HL-60 (cell line): ENCODE results near the gene PGAP6.

Experiments
- CTCF ChIP-seq: IDR thresholded peaks from one replicate; pipeline ENCODE4 v1.5.1; 2011; ENCODE audit warnings: low read length, control low read depth, inconsistent platforms; ENCODE audit not compliant: insufficient read depth
- GABPA ChIP-seq: IDR thresholded peaks from 2 replicates; pipeline ENCODE4 v1.6.1; 2012; ENCODE audit warnings: low read depth
- POLR2AphosphoS5 ChIP-seq: IDR thresholded peaks from 2 replicates; pipeline ENCODE4 v1.6.1; 2012; ENCODE audit warnings: low read depth
- SPI1 ChIP-seq: IDR thresholded peaks from 2 replicates; pipeline ENCODE4 v1.6.1; 2012; ENCODE audit warnings: low read depth, mild to moderate bottlenecking, borderline replicate concordance
- TF ChIP-seq, protein P1 (sequence below): IDR thresholded peaks from 2 replicates; pipeline ENCODE4 v1.6.1; 2012; ENCODE audit warnings: low read depth; ENCODE audit not compliant: insufficient replicate concordance

GRCh38 chr16:367333-367903, 14.4 kb downstream of the PGAP6 start:
- TF ChIP-seq CTCF (no peak), POLR2AphosphoS5 (no peak), SPI1 (no peak), GABPA (no peak)
- TF ChIP-seq, protein P1, sequence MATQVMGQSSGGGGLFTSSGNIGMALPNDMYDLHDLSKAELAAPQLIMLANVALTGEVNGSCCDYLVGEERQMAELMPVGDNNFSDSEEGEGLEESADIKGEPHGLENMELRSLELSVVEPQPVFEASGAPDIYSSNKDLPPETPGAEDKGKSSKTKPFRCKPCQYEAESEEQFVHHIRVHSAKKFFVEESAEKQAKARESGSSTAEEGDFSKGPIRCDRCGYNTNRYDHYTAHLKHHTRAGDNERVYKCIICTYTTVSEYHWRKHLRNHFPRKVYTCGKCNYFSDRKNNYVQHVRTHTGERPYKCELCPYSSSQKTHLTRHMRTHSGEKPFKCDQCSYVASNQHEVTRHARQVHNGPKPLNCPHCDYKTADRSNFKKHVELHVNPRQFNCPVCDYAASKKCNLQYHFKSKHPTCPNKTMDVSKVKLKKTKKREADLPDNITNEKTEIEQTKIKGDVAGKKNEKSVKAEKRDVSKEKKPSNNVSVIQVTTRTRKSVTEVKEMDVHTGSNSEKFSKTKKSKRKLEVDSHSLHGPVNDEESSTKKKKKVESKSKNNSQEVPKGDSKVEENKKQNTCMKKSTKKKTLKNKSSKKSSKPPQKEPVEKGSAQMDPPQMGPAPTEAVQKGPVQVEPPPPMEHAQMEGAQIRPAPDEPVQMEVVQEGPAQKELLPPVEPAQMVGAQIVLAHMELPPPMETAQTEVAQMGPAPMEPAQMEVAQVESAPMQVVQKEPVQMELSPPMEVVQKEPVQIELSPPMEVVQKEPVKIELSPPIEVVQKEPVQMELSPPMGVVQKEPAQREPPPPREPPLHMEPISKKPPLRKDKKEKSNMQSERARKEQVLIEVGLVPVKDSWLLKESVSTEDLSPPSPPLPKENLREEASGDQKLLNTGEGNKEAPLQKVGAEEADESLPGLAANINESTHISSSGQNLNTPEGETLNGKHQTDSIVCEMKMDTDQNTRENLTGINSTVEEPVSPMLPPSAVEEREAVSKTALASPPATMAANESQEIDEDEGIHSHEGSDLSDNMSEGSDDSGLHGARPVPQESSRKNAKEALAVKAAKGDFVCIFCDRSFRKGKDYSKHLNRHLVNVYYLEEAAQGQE = no peak
